GM19351 (cell line): ENCODE results near the gene PATJ.

Source experiments
- ATAC-seq: cut with Tn5 transposase; IDR thresholded peaks from one replicate; pipeline ENCODE4 v1.9.1; 2021; ENCODE audit warnings: mild to moderate bottlenecking, moderate library complexity; ENCODE audit not compliant: unreplicated experiment

PATJ gene

GRCh38 chr1:62043154-62043553 is 300.9 kb downstream of the PATJ start:
- ATAC-seq = no peak

- no peak for ATAC-seq
Observed at GRCh38 chr1:62045574-62045973, 303.3 kb downstream of the PATJ start.

- no peak for ATAC-seq
Observed at GRCh38 chr1:62046927-62047326, 304.6 kb downstream of the PATJ start.

GRCh38 chr1:62050165-62050564 is 307.9 kb downstream of the PATJ start:
- ATAC-seq = no peak

- ATAC-seq = no peak
Observed at GRCh38 chr1:62052946-62053345, 310.7 kb downstream of the PATJ start.

GRCh38 chr1:62054188-62054587 is 311.9 kb downstream of the PATJ start:
- ATAC-seq = no peak

GRCh38 chr1:62057230-62057629 is 314.9 kb downstream of the PATJ start:
- ATAC-seq = no peak

GRCh38 chr1:62057641-62058290 is 315.5 kb downstream of the PATJ start:
- ATAC-seq = no peak

GRCh38 chr1:62058956-62059355 is 316.7 kb downstream of the PATJ start:
- no peak for ATAC-seq

GRCh38 chr1:62062087-62062486 is 319.8 kb downstream of the PATJ start:
- ATAC-seq = no peak

GRCh38 chr1:62064829-62065407 is 322.6 kb downstream of the PATJ start:
- no peak for ATAC-seq

GRCh38 chr1:62066713-62067112 is 324.4 kb downstream of the PATJ start:
- ATAC-seq = no peak

- no peak for ATAC-seq
Observed at GRCh38 chr1:62068416-62068843, 326.1 kb downstream of the PATJ start.

- ATAC-seq = no peak
Observed at GRCh38 chr1:62068978-62069377, 326.7 kb downstream of the PATJ start.

GRCh38 chr1:62070384-62071011 is 328.2 kb downstream of the PATJ start:
- ATAC-seq = no peak

- no peak for ATAC-seq
Observed at GRCh38 chr1:62071695-62072094, 329.4 kb downstream of the PATJ start.

GRCh38 chr1:62076286-62076685 is 334.0 kb downstream of the PATJ start:
- ATAC-seq = no peak

GRCh38 chr1:62077821-62078220 is 335.5 kb downstream of the PATJ start:
- ATAC-seq = no peak

- ATAC-seq = peak; percentile 96
Observed at GRCh38 chr1:62082456-62083363, 340.4 kb downstream of the PATJ start.

- ATAC-seq = no peak
Observed at GRCh38 chr1:62084310-62084890, 342.1 kb downstream of the PATJ start.

- ATAC-seq = no peak
Observed at GRCh38 chr1:62088439-62088838, 346.2 kb downstream of the PATJ start.
